Brain microvascular endothelial cell (primary cell): ENCODE measurements around the gene B4GALT4.

ENCODE experiments used
- DNase-seq: peaks from one replicate; pipeline ENCODE4 v3.0.0-alpha.2; 2020
- H3K27ac ChIP-seq: fragments of 250-450 bp; sonication (Bioruptor Pico); 2 replicates; pipeline ENCODE4 v1.5.1; 2020; ENCODE audit warnings: mild to moderate bottlenecking, moderate library complexity
- H3K27me3 ChIP-seq: fragments of 250-450 bp; sonication (Bioruptor Pico); replicated peaks from 2 replicates; pipeline ENCODE4 v1.5.1; 2020; ENCODE audit warnings: mild to moderate bottlenecking
- H3K36me3 ChIP-seq: fragments of 250-450 bp; sonication (Bioruptor Pico); replicated peaks from 2 replicates; pipeline ENCODE4 v1.5.1; 2020; ENCODE audit warnings: mild to moderate bottlenecking
- H3K4me3 ChIP-seq: 2 replicates; pipeline ENCODE4 v1.5.1; 2011; ENCODE audit warnings: low read depth, mild to moderate bottlenecking, control low read depth, low read length, moderate library complexity
- in situ Hi-C: cut with HindIII; loops from 2 replicates; pipeline ENCODE4 v1.10.0; 2017; ENCODE audit warnings: low sequenced_read_pairs, low pct_ligation_motif_present
- TF ChIP-seq, protein P1 (sequence below): IDR thresholded peaks from 2 replicates; pipeline ENCODE4 v1.5.1; 2011; ENCODE audit warnings: low read depth, mild to moderate bottlenecking, moderate library complexity, low read length, control low read depth, inconsistent platforms; ENCODE audit errors: missing control alignments

Gene B4GALT4

DNA sequence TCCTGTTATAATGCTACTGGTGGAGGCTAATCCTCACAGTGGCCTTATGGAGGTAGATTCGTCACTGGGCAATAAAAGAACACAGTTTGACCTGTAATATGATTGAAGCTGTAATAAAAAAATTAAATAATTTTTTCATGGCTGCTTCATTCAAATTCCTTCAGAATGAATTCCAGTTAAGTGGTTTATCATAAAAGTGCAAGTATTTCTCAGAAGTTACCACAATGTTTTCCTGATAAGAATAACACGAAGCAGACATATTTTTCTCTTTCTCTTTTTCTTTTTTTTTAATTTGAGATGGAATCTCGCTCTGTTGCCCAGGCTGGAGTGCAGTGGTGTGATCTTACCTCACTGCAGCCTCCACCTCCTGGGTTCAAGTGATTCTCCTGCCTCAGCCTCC is 15.6 kb downstream of the B4GALT4 start:
- DNase-seq, result no peak
- in situ Hi-C loops, result no loop called here
- no peak overlapping the region for H3K4me3 ChIP-seq
- TF ChIP-seq, protein P1, sequence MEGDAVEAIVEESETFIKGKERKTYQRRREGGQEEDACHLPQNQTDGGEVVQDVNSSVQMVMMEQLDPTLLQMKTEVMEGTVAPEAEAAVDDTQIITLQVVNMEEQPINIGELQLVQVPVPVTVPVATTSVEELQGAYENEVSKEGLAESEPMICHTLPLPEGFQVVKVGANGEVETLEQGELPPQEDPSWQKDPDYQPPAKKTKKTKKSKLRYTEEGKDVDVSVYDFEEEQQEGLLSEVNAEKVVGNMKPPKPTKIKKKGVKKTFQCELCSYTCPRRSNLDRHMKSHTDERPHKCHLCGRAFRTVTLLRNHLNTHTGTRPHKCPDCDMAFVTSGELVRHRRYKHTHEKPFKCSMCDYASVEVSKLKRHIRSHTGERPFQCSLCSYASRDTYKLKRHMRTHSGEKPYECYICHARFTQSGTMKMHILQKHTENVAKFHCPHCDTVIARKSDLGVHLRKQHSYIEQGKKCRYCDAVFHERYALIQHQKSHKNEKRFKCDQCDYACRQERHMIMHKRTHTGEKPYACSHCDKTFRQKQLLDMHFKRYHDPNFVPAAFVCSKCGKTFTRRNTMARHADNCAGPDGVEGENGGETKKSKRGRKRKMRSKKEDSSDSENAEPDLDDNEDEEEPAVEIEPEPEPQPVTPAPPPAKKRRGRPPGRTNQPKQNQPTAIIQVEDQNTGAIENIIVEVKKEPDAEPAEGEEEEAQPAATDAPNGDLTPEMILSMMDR, result no peak
- no peak overlapping the region for H3K27ac ChIP-seq
- H3K27me3 ChIP-seq, result no peaks in the 10 kb centered on the region
- peaks cover 14% of the 10 kb centered on the region for H3K36me3 ChIP-seq

DNA sequence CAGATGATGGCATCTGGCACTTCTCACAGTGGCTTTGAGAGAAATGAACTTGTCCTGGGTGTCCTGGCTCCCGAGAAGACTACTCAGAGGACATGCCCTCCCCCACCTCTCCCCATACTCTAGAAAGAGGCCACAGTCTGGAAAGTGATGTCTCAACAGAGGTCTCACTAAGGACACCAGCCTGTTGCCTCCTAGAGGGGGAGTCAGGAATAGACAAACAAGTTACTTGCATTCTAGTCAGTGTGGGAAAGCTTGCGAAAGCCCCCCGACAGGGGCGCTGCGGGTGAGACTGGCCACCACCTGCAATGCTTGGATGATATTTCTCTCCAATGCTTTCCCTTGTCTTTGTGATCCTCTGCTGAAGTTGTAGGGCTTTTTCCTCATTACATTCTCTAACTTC is 17.2 kb downstream of the B4GALT4 start:
- in situ Hi-C loops, result no loop called here
- H3K27me3 ChIP-seq, result no peaks in the 10 kb centered on the region
- H3K36me3 ChIP-seq, result peaks cover 12% of the 10 kb centered on the region
- TF ChIP-seq, protein P1, result peak; percentile 29
- DNase-seq, result no peak
- H3K4me3 ChIP-seq, result no peak overlapping the region
- H3K27ac ChIP-seq, result no peak overlapping the region

DNA sequence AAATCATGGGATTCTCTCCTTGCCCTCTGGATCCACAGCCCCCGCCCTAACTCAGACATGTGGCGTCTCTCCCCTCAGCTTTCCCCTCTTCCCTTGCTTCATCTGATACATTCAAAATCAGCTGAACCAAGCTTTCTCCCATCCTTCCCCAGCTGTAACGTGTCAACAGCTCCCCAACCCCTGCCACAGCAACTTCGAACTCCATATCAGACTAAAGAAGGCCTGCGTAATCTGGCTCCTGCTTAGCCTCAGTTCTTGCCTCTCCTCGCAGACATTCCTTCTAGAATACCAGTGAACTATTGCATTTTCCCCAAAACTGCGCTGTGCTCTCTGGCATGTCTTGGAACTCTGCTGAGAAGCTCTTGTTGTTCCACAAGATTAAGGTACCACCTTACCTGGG is 18.3 kb downstream of the B4GALT4 start:
- no peak for DNase-seq
- no peaks in the 10 kb centered on the region for H3K27me3 ChIP-seq
- no peak overlapping the region for H3K27ac ChIP-seq
- H3K4me3 ChIP-seq, result no peak overlapping the region
- TF ChIP-seq, protein P1, result no peak
- in situ Hi-C loops, result no loop called here
- peaks cover 17% of the 10 kb centered on the region for H3K36me3 ChIP-seq

DNA sequence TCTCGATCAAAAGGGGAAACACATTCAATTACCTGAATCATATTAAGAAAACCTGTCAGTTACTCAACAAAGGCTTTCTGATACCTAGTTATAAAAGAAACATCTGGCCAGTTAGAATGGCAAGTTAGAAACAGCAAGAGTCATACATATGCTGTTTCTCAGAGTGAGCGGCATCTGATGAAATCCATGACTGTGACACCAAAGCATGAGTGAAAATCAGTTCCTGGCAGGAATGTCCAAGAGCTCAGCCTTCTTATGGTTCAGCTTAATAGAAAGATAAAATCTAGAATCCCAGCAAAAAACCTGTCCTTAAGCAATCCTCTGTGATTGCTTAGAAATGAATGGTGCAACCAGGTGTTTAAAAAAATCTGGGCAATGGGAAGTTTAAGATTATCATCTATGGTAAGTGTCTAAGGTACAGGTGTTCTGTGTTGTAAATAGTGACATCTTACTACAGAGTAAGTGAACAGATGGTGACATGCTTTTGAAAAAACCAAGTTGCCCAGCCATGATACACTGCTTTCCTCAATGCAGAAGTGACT is 18.8 kb downstream of the B4GALT4 start:
- H3K27me3 ChIP-seq, result no peaks in the 10 kb centered on the region
- in situ Hi-C loops, result no loop called here
- H3K27ac ChIP-seq, result no peak overlapping the region
- peaks cover 21% of the 10 kb centered on the region for H3K36me3 ChIP-seq
- H3K4me3 ChIP-seq, result no peak overlapping the region
- TF ChIP-seq, protein P1, result no peak
- no peak for DNase-seq

DNA sequence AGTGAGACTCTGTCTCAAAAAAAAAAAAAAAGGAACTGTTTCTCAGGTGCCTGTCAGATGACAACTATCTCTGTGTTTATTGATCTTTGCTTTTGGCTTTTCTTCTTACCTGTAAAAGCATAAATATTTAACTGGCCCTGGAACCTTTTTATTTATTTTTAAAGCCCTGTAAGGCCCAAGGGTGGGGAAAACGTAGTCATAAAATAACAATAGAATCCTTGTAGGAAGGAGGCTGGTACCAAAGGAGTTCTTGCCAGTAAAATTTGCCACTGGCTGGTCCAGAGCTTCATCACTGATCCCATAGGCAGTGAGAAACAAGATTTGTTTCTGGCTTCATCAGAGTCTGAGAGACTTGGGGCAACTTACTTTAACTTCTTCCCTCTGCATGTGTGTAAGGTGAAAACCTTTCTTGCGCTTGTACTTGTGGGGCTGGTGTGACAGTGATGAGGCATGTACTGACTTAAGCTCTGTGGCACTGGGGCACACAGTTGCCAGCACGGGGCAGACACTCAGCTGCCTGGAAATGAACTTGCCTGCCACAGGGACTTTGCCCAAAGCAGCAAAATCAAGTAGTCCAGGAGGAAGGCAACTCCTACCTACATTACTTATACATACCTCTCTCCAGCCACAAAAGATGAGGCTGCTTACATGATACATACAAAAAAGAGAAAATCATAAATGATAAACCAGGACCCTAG is 19.6 kb downstream of the B4GALT4 start:
- no peak overlapping the region for H3K27ac ChIP-seq
- in situ Hi-C loops, result no loop called here
- peaks cover 21% of the 10 kb centered on the region for H3K36me3 ChIP-seq
- TF ChIP-seq, protein P1, result no peak
- no peak for DNase-seq
- H3K4me3 ChIP-seq, result no peak overlapping the region
- no peaks in the 10 kb centered on the region for H3K27me3 ChIP-seq

DNA sequence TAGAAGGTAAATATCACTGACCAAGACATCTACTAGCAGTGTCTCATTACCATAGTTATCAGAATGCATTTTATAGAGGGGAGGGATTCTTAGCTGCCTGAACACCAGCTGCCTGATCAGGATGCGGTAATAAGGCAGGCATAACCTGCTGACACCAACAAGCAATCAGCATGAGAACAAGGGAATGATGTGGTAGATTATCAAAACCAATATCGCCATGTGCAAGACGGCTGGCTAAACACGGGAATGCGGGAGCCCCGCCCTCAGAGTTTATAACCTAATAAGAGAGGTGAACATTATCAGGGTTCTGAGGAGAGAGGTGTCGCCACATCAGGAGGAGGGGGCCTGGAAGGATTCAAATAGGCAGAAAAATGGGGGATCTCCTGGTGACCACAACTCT is 20.5 kb downstream of the B4GALT4 start:
- Histone ChIP-seq H3K27me3 (no peaks in the 10 kb centered on the region), H3K27ac (no peak overlapping the region), H3K4me3 (no peak overlapping the region), H3K36me3 (peaks cover 24% of the 10 kb centered on the region)
- TF ChIP-seq, protein P1, result no peak
- in situ Hi-C loops, result no loop called here
- DNase-seq, result no peak
